ENCODE data around the gene KCNJ18.
"Not testable (repeated sequence)": the region's sequence is repeated elsewhere in the genome, so short reads cannot be mapped to it uniquely, and the experiment has no call there.

Gene KCNJ18

DNA sequence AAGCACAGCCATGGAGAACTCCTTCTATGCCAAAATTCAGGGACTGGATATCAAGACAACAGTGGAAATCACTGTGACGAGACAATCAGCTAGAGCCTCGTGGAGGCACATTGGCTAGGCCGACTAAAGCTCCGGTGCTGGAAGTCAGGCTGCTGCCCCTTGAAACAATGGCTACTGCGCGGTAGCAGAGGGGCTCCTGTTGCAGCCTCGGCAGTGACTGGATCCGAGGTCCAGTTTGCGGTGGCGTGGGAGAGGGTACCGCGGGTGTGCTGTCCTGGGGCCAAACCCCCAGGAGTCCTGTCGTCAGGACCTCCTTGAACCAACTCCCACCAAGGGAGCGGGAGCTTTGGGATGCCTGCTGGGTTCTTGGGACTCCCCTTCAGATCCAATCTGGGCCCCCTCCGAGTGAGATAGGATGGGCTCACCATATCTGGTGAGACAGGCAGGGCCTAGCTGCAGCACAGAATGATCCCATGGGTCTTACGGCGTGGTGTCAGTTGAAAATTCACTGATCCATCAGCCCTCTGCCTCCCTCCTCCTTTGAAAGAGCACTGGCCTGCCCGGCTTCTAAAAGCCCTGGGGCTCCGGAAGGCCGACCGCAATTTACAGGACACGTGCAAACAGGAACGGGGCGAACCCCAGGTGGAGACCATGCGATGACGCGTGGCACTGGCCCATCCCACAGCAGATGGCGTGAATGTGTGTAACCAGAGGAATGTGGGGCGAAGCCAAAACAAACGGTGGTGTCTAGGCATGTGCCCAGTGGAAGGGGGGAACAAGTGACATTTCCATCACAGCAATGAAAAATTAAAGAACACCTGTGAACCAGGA, 15.8 kb upstream of the KCNJ18 start:
- DNase-seq (ENCODE audit: low spot score in 2 of 2): no peak
- in situ Hi-C loops (cut with MboI; ENCODE audit: low sequenced_read_pairs): no loop called here
- H3K27me3 ChIP-seq (ENCODE audit: low read depth): no peaks in the 10 kb centered on the region
- H3K36me3 ChIP-seq (replicated peaks): no peaks in the 10 kb centered on the region
- H3K4me3 ChIP-seq: no peak overlapping the region
- no peaks in the 10 kb centered on the region for H3K4me1 ChIP-seq
- H3K9me3 ChIP-seq: 0 out of 2 replicates have a peak, but pooled peaks cover 2% of the 10 kb centered on the region

DNA sequence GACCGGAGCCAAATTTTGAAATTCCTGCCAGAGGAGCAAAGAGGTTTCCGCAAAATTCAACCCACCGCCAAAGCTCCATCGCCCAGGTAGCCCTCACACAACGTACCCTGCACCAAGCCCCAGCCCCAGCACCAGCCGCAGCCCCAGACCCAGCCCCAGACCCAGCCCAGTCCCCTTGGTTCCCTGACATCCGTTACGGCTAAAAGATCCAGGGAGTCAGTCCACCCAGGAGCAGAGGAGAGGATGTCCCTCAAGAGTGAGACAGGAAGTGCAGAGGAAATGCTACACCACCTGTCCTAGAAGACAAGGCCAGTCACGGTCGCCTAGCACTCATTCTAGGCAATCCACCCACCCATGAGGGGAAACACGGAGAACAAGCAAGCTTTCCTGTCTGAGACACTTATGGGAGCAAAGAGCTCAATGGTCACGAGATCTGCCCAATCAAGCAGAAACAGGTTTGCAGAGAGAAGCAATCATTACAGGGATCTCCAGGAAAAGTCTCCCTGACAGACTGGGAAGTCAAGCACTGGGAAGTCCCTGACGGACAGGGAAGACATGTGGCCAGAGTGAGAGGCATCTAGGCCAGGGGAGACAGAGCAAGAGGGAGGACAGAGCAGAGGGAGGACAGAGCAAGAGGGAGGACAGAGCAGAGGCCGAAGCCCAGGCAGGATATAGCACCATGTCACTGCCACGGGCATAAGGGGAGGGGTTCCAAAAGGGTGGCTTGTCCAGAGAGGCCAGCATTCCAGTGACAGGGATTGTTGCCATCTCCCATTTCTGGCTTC, 15.0 kb upstream of the KCNJ18 start:
- DNase-seq (ENCODE audit: low spot score in 2 of 2): no peak
- H3K4me3 ChIP-seq: no peak overlapping the region
- H3K9me3 ChIP-seq: 0 out of 2 replicates have a peak, but pooled peaks cover 2% of the 10 kb centered on the region
- no peaks in the 10 kb centered on the region for H3K36me3 ChIP-seq (replicated peaks)
- no peaks in the 10 kb centered on the region for H3K4me1 ChIP-seq
- H3K27me3 ChIP-seq (ENCODE audit: low read depth): no peaks in the 10 kb centered on the region
- in situ Hi-C loops (cut with MboI; ENCODE audit: low sequenced_read_pairs): no loop called here

DNA sequence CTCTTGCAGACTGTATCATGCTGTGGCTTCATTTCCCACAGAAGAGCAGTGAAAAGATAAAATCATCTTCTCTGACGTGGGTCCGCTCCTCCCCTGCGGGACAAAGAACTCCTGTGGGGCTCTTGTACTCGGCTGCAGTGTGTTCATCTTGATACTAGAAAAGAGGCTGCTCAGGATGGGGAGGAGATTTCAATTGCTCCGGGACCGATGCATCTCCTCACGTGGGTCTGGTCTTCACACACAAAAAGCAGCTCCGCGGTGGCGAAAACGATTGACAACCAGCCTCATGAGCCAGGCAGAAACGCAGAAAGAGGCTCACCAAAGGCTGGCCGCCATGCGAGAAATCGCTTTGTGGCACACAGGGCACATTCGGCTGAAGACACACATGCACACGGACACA, 14.4 kb upstream of the KCNJ18 start:
- Histone ChIP-seq H3K9me3 (0 out of 2 replicates have a peak, but pooled peaks cover 2% of the 10 kb centered on the region), H3K4me3 (no peak overlapping the region), H3K27me3 (ENCODE audit: low read depth) (no peaks in the 10 kb centered on the region), H3K36me3 (replicated peaks) (no peaks in the 10 kb centered on the region), H3K4me1 (no peaks in the 10 kb centered on the region)
- in situ Hi-C loops (cut with MboI; ENCODE audit: low sequenced_read_pairs): no loop called here
- DNase-seq (ENCODE audit: low spot score in 2 of 2): no peak

DNA sequence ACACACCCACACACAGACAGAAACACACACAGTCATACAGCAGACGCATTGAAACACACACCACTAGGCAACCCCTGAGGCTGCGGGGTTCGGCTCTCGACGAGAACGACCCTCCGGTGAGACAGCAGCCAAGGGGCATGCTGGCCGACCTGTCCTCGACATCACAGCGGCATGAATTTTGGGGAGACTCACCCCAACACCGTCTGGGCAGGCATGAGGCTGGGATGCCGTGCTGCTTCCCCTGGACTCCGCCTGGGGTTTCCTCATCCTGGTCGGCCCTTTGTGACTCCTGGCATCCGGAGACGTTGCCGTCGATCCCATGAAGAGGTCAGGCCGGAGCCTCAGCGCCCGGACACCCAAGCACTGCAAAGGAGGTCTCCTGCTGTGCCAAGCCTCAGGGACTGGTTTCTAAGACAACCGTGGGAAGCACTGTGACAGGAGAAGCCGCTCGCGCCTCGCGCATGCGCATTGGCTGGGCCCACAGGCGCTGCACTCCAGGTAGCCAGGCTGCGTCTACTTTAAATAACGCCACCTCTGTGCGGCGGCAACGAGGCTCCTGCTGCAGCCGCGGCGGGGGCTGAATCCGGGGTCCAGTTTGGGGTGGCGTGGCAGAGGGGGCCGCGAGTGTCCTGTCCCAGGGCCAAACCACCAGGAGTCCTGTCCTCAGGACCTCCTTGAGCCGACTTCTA, 13.8 kb upstream of the KCNJ18 start:
- no peaks in the 10 kb centered on the region for H3K4me1 ChIP-seq
- no peaks in the 10 kb centered on the region for H3K36me3 ChIP-seq (replicated peaks)
- no peak for DNase-seq (ENCODE audit: low spot score in 2 of 2)
- no peaks in the 10 kb centered on the region for H3K27me3 ChIP-seq (ENCODE audit: low read depth)
- in situ Hi-C loops (cut with MboI; ENCODE audit: low sequenced_read_pairs): no loop called here
- H3K4me3 ChIP-seq: no peak overlapping the region
- 0 out of 2 replicates have a peak, but pooled peaks cover under 1% of the 10 kb centered on the region for H3K9me3 ChIP-seq

DNA sequence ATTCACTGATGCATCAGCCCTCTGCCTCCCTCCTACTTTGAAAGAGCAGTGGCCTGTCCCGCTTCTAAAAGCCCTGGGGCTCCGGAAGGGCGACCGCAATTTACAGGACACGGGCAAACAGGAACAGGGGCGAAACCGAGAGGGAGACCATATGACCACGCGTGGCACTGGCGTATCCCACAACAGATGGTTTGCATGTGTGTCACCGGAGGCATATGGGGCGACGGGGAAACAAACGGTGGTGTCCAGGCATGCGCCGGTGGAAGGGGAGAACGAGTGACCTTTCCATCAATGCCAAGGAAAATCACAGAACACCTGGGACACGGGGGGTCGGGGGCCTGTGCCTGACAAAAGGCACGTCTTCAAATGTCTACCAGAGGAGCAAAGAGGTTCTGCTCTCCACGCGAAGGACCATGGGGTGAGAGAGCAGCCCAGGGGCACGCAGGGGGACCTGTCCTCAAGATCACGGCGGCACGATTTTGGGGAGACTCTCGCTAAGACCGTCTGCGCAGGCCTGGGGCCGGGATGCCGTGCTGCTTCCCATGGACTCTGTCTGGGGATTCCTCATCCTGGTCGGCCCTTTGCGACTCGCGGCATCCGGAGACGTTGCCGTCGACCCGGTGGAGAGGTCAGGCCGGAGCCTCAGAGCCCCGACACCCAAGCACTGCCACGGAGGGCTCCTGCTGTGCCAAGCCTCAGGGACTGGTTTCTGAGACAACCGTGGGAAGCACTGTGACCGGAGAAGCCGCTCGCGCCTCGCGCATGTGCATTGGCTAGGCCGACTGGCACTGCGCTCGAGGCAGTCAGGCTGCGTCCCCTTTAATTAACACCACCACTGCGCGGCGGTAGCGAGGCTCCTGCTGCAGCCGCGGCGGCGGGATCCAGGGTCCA, 12.8 kb upstream of the KCNJ18 start:
- H3K9me3 ChIP-seq: no peaks in the 10 kb centered on the region
- in situ Hi-C loops (cut with MboI; ENCODE audit: low sequenced_read_pairs): no loop called here
- no peak overlapping the region for H3K4me3 ChIP-seq
- no peaks in the 10 kb centered on the region for H3K27me3 ChIP-seq (ENCODE audit: low read depth)
- no peak for DNase-seq (ENCODE audit: low spot score in 2 of 2)
- no peaks in the 10 kb centered on the region for H3K4me1 ChIP-seq
- no peaks in the 10 kb centered on the region for H3K36me3 ChIP-seq (replicated peaks)

DNA sequence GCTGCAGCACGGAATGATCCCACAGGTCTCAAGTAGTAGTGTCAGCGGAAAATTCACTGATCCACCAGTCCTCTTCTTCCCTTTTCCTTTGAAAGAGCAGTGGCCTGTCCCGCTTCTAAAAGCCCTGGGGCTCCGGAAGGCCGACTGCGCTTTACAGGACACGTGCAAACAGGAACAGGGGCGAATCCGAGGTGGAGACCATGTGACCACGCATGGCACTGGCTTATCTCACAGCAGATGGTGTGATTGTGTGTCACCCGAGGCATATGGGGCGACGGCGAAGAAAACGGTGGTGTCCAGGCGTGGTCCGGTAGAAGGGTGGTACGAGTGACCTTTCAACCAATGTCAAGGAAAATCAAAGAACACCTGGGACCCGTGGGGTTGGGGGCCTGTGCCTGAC, 12.0 kb upstream of the KCNJ18 start:
- DNase-seq (ENCODE audit: low spot score in 2 of 2): no peak
- in situ Hi-C loops (cut with MboI; ENCODE audit: low sequenced_read_pairs): no loop called here
- no peaks in the 10 kb centered on the region for H3K4me1 ChIP-seq
- no peaks in the 10 kb centered on the region for H3K27me3 ChIP-seq (ENCODE audit: low read depth)
- no peaks in the 10 kb centered on the region for H3K9me3 ChIP-seq
- no peak overlapping the region for H3K4me3 ChIP-seq
- no peaks in the 10 kb centered on the region for H3K36me3 ChIP-seq (replicated peaks)

DNA sequence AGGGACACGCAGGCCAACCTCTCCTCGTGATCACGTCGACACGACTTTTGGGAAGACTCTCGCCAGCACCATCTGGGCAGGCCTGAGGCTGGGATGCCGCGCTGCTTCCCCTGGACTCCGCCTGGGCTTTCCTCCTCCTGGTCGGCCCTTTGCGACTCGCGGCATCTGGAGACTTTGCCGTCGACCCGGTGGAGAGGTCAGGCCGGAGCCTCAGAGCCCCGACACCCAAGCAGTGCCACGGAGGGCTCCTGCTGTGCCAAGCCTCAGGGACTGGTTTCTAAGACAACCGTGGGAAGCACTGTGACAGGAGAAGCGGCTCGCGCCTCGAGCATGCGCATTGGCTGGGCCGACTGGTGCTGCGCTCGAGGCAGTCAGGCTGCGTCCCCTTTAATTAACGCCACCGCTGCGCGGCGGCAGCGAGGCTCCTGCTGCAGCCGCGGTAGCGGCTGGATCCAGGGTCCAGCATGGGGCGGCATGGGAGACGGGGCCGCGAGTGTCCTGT, 11.4 kb upstream of the KCNJ18 start:
- DNase-seq (ENCODE audit: low spot score in 2 of 2); H3K4me3 ChIP-seq; H3K27me3 ChIP-seq (ENCODE audit: low read depth); H3K9me3 ChIP-seq; H3K36me3 ChIP-seq (replicated peaks); in situ Hi-C loops (cut with MboI; ENCODE audit: low sequenced_read_pairs); H3K4me1 ChIP-seq: not testable (repeated sequence)

DNA sequence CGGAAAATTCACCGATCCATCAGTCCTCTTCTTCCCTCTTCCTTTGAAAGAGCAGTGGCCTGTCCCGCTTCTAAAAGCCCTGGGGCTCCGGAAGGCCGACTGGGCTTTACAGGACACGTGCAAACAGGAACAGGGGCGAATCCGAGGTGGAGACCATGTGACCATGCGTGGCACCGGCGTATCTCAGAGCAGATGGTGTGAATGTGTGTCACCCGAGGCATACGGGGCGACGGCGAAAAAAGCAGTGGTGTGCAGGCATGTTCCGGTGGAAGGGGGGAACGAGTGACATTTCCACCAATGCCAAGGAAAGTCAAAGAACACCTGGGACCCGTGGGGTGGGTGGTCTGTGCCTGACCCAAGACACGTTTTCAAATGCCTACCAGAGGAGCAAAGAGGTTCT, 10.7 kb upstream of the KCNJ18 start:
- H3K27me3 ChIP-seq (ENCODE audit: low read depth); H3K9me3 ChIP-seq; in situ Hi-C loops (cut with MboI; ENCODE audit: low sequenced_read_pairs): not testable (repeated sequence)

DNA sequence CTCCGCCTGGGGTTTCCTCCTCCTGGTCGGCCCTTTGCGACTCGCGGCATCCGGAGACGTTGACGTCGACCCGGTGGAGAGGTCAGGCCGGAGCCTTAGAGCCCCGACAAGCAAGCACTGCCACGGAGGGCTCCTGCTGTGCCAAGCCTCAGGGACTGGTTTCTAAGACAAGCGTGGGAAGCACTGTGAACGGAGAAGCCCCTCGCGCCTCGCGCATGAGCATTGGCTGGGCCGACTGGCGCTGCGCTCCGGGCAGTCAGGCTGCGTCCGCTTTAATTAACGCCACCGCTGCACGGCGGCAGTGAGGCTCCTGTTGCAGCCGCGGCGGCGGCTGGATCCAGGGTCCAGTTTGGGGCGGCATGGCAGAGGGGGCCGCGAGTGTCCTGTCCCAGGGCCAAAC, 10.2 kb upstream of the KCNJ18 start:
- DNase-seq (ENCODE audit: low spot score in 2 of 2); H3K27me3 ChIP-seq (ENCODE audit: low read depth); in situ Hi-C loops (cut with MboI; ENCODE audit: low sequenced_read_pairs); H3K4me3 ChIP-seq; H3K36me3 ChIP-seq (replicated peaks); H3K9me3 ChIP-seq; H3K4me1 ChIP-seq: not testable (repeated sequence)

More for the DNA sequence above, 10.7 kb upstream of the KCNJ18 start:
- not testable (repeated sequence) for H3K4me1 ChIP-seq; DNase-seq (ENCODE audit: low spot score in 2 of 2); H3K36me3 ChIP-seq (replicated peaks); H3K4me3 ChIP-seq

DNA sequence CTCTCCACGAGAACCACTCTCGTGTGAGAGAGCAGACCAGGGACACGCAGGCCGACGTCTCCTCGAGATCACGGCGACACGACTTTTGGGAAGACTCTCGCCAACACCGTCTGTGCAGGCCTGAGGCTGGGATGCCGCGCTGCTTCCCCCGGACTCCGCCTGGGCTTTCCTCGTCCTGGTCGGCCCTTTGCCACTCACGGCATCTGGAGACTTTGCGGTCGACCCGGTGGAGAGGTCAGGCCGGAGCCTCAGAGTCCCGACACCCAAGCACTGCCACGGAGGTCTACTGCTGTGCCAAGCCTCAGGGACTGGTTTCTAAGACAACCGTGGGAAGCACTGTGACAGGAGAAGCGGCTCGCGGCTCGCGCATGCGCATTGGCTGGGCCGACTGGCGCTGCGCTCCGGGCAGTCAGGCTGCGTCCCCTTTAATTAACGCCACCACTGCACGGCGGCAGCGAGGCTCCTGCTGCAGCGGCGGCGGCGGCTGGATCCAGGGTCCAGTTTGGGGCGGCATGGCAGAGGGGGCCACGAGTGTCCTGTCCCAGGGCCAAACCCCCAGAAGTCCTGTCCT, 9.1 kb upstream of the KCNJ18 start:
- DNase-seq (ENCODE audit: low spot score in 2 of 2); H3K9me3 ChIP-seq; H3K4me1 ChIP-seq; H3K36me3 ChIP-seq (replicated peaks); H3K27me3 ChIP-seq (ENCODE audit: low read depth); H3K4me3 ChIP-seq; in situ Hi-C loops (cut with MboI; ENCODE audit: low sequenced_read_pairs): not testable (repeated sequence)

DNA sequence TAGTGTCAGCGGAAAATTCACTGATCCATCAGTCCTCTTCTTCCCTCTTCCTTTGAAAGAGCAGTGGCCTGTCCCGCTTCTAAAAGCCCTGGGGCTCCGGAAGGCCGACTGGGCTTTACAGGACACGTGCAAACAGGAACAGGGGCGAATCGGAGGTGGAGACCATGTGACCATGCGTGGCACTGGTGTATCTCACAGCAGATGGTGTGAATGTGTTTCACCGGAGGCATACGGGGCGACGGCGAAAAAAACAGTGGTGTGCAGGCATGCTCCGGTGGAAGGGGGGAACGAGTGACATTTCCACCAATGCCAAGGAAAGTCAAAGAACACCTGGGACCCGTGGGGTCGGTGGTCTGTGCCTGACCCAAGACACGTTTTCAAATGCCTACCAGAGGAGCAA, 8.4 kb upstream of the KCNJ18 start:
- H3K4me3 ChIP-seq; H3K4me1 ChIP-seq; H3K36me3 ChIP-seq (replicated peaks); DNase-seq (ENCODE audit: low spot score in 2 of 2); in situ Hi-C loops (cut with MboI; ENCODE audit: low sequenced_read_pairs); H3K9me3 ChIP-seq; H3K27me3 ChIP-seq (ENCODE audit: low read depth): not testable (repeated sequence)

DNA sequence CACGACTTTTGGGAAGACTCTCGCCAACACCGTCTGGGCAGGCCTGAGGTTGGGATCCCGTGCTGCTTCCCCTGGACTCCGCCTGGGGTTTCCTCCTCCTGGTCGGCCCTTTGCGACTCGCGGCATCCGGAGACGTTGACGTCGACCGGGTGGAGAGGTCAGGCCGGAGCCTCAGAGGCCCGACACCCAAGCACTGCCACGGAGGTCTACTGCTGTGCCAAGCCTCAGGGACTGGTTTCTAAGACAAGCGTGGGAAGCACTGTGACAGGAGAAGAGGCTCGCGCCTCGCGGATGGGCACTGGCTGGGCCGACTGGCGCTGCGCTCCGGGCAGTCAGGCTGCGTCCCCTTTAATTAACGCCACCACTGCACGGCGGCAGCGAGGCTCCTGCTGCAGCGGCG, 7.9 kb upstream of the KCNJ18 start:
- H3K4me1 ChIP-seq; DNase-seq (ENCODE audit: low spot score in 2 of 2); H3K27me3 ChIP-seq (ENCODE audit: low read depth); in situ Hi-C loops (cut with MboI; ENCODE audit: low sequenced_read_pairs); H3K36me3 ChIP-seq (replicated peaks); H3K9me3 ChIP-seq; H3K4me3 ChIP-seq: not testable (repeated sequence)
